SK-N-SH treated with all-trans-retinoic acid at 6 μM for 48 hours (cell line): Measurements from ENCODE around the gene DRGX.

Experiments used
- ATAC-seq: fragments of 200-7000 bp; cut with Tn5 transposase; 3 replicates; pipeline ENCODE4 v1.9.1; 2020; ENCODE audit warnings: mild to moderate bottlenecking, moderate library complexity
- ARNTL ChIP-seq: fragments of 450-650 bp; formaldehyde crosslinking; IDR thresholded peaks from 2 replicates; pipeline ENCODE4 v1.5.0; 2020; ENCODE audit warnings: low read depth, mild to moderate bottlenecking, moderate library complexity, borderline replicate concordance
- BACH2 ChIP-seq: fragments of 250-450 bp; sonication (Bioruptor Pico); IDR thresholded peaks from 2 replicates; pipeline ENCODE4 v1.9.0; 2021; ENCODE audit warnings: mild to moderate bottlenecking, borderline replicate concordance
- CREB5 ChIP-seq: fragments of 250-450 bp; sonication (Bioruptor Pico); IDR thresholded peaks from 2 replicates; pipeline ENCODE4 v1.5.1; 2020; ENCODE audit warnings: low read depth, mild to moderate bottlenecking, moderate library complexity
- CSDC2 ChIP-seq: fragments of 250-450 bp; sonication (Bioruptor Pico); IDR thresholded peaks from 2 replicates; pipeline ENCODE4 v1.5.0; 2020; ENCODE audit warnings: mild to moderate bottlenecking, moderate library complexity
- CSRNP3 ChIP-seq: fragments of 250-450 bp; sonication (Bioruptor Pico); IDR thresholded peaks from 2 replicates; pipeline ENCODE4 v1.5.1; 2021; ENCODE audit warnings: mild to moderate bottlenecking, moderate library complexity
- ESRRG ChIP-seq: fragments of 250-450 bp; sonication (Bioruptor Pico); IDR thresholded peaks from 2 replicates; pipeline ENCODE4 v1.6.1; 2021; ENCODE audit warnings: mild to moderate bottlenecking
- ISL1 ChIP-seq: fragments of 250-450 bp; sonication (Bioruptor Pico); IDR thresholded peaks from 2 replicates; pipeline ENCODE4 v2.1.2; 2022; ENCODE audit warnings: mild to moderate bottlenecking, moderate library complexity
- OSR1 ChIP-seq: fragments of 250-450 bp; sonication (Bioruptor Pico); IDR thresholded peaks from 2 replicates; pipeline ENCODE4 v1.8.0; 2022; ENCODE audit warnings: moderate library complexity, mild to moderate bottlenecking, inconsistent platforms
- PATZ1 ChIP-seq: fragments of 250-450 bp; sonication (Bioruptor Pico); IDR thresholded peaks from 2 replicates; pipeline ENCODE4 v1.8.0; 2020; ENCODE audit warnings: mild to moderate bottlenecking, moderate library complexity, borderline replicate concordance
- POU6F1 ChIP-seq: fragments of 250-450 bp; sonication (Bioruptor Pico); IDR thresholded peaks from 2 replicates; pipeline ENCODE4 v1.8.0; 2021; ENCODE audit warnings: low read depth, mild to moderate bottlenecking, moderate library complexity, borderline replicate concordance
- RARB ChIP-seq: fragments of 250-450 bp; sonication (Bioruptor Pico); IDR thresholded peaks from 2 replicates; pipeline ENCODE4 v1.8.0; 2021; ENCODE audit warnings: mild to moderate bottlenecking, moderate library complexity
- SNAI2 ChIP-seq: fragments of 250-450 bp; sonication (Bioruptor Pico); IDR thresholded peaks from 2 replicates; pipeline ENCODE4 v1.5.0; 2020; ENCODE audit warnings: mild to moderate bottlenecking, moderate library complexity
- TCF4 ChIP-seq: fragments of 250-450 bp; sonication (Bioruptor Pico); IDR thresholded peaks from 2 replicates; pipeline ENCODE4 v1.8.0; 2021; ENCODE audit warnings: mild to moderate bottlenecking, moderate library complexity, borderline replicate concordance
- TOX ChIP-seq: fragments of 250-450 bp; sonication (Bioruptor Pico); IDR thresholded peaks from 2 replicates; pipeline ENCODE4 v1.8.0; 2021; ENCODE audit warnings: mild to moderate bottlenecking, moderate library complexity, borderline replicate concordance
- ZC3H10 ChIP-seq: fragments of 250-450 bp; sonication (Bioruptor Pico); IDR thresholded peaks from 2 replicates; pipeline ENCODE4 v1.5.1; 2021; ENCODE audit warnings: mild to moderate bottlenecking, moderate library complexity
- ZFP3 ChIP-seq: fragments of 250-450 bp; sonication (Bioruptor Pico); IDR thresholded peaks from 2 replicates; pipeline ENCODE4 v1.5.0; 2020; ENCODE audit warnings: mild to moderate bottlenecking, moderate library complexity
- ZFP30 ChIP-seq: fragments of 450-650 bp; formaldehyde crosslinking; IDR thresholded peaks from 2 replicates; pipeline ENCODE4 v1.5.0; 2022; ENCODE audit warnings: mild to moderate bottlenecking, moderate library complexity
- ZNF565 ChIP-seq: fragments of 450-650 bp; formaldehyde crosslinking; conservative IDR thresholded peaks from 2 replicates; pipeline ENCODE4 v1.5.0; 2020; ENCODE audit warnings: low read depth, mild to moderate bottlenecking, moderate library complexity
- ZNF70 ChIP-seq: fragments of 450-650 bp; formaldehyde crosslinking; IDR thresholded peaks from 2 replicates; pipeline ENCODE4 v1.5.0; 2020; ENCODE audit warnings: mild to moderate bottlenecking, moderate library complexity
- ZNF8 ChIP-seq: fragments of 450-650 bp; formaldehyde crosslinking; IDR thresholded peaks from 2 replicates; pipeline ENCODE4 v1.5.0; 2020; ENCODE audit warnings: mild to moderate bottlenecking, moderate library complexity

The DRGX gene

GRCh38 chr10:49334964-49335363 lies 60.9 kb downstream of the DRGX start:
- TF ChIP-seq PATZ1 (CRISPR knock-in tag) (no peak), OSR1 (CRISPR knock-in tag) (no peak), ZC3H10 (no peak), ARNTL (no peak)
- ATAC-seq: no peak

GRCh38 chr10:49333192-49333591 lies 62.7 kb downstream of the DRGX start:
- ATAC-seq: no peak

GRCh38 chr10:49332768-49333167 lies 63.1 kb downstream of the DRGX start:
- no peak for ATAC-seq
- TF ChIP-seq SNAI2 (CRISPR knock-in tag) (no peak), CSDC2 (CRISPR knock-in tag) (no peak)

More at GRCh38 chr10:49333192-49333591, 62.7 kb downstream of the DRGX start:
- no peak for TF ChIP-seq BACH2 (CRISPR knock-in tag)
- TF ChIP-seq CREB5 (CRISPR knock-in tag): no peak
- no peak for TF ChIP-seq POU6F1 (CRISPR knock-in tag)
- no peak for TF ChIP-seq ESRRG (CRISPR knock-in tag)
- TF ChIP-seq PATZ1 (CRISPR knock-in tag): no peak
- no peak for TF ChIP-seq ZFP30 (CRISPR knock-in tag)
- TF ChIP-seq TOX (CRISPR knock-in tag): no peak
- TF ChIP-seq ZNF8 (CRISPR knock-in tag): no peak
- no peak for TF ChIP-seq ZC3H10
- no peak for TF ChIP-seq OSR1 (CRISPR knock-in tag)
- TF ChIP-seq, all 23 proteins: peak for 0

GRCh38 chr10:49332333-49332732 lies 63.6 kb downstream of the DRGX start:
- TF ChIP-seq CSDC2 (CRISPR knock-in tag) (no peak), ZNF70 (no peak), CREB5 (CRISPR knock-in tag) (no peak), ZFP3 (CRISPR knock-in tag) (no peak), OSR1 (CRISPR knock-in tag) (no peak), RARB (CRISPR knock-in tag) (no peak), ARNTL (no peak), ESRRG (CRISPR knock-in tag) (no peak), CSRNP3 (CRISPR knock-in tag) (no peak), POU6F1 (CRISPR knock-in tag) (no peak), ZFP30 (CRISPR knock-in tag) (no peak), ZNF8 (CRISPR knock-in tag) (no peak), TOX (CRISPR knock-in tag) (no peak), ISL1 (no peak), SNAI2 (CRISPR knock-in tag) (no peak), ZNF565 (CRISPR knock-in tag) (no peak), TCF4 (CRISPR knock-in tag) (no peak)
- no peak for ATAC-seq
